GM23248 (cell line): Measurements from ENCODE around the gene MTCH1. TPM values are rescaled to one million over a fixed set of nuclear protein-coding genes. Genes with fewer than 3 reads are reported as not detected.
A peak's percentile ranks its signal among the peaks of the same experiment; 100 is the strongest.

Source experiments
- DNase-seq: peaks from one replicate; pipeline ENCODE4 v3.0.0-alpha.2; 2015
- H2AFZ ChIP-seq: fragments of 200-600 bp; sonication (generic); 2 replicates; pipeline ENCODE4 v1.6.1; 2016; ENCODE audit warnings: antibody characterized with exemption
- H3F3A ChIP-seq: fragments of 200-600 bp; sonication (generic); 2 replicates; pipeline ENCODE4 v1.6.1; 2016; ENCODE audit warnings: mild to moderate bottlenecking, antibody characterized with exemption, mixed run types; ENCODE audit not compliant: insufficient read depth
- H3K27ac ChIP-seq: fragments of 200-600 bp; sonication (generic); 2 replicates; pipeline ENCODE4 v1.5.1; 2016; ENCODE audit warnings: mild to moderate bottlenecking
- H3K27me3 ChIP-seq: fragments of 200-600 bp; sonication (generic); replicated peaks from 2 replicates; pipeline ENCODE4 v1.6.1; 2016; ENCODE audit warnings: mild to moderate bottlenecking; ENCODE audit not compliant: insufficient read depth
- H3K36me3 ChIP-seq: fragments of 200-600 bp; sonication (generic); 2 replicates; pipeline ENCODE4 v1.6.1; 2016; ENCODE audit warnings: low read depth, mild to moderate bottlenecking
- H3K4me1 ChIP-seq: fragments of 200-600 bp; sonication (generic); 2 replicates; pipeline ENCODE4 v1.6.1; 2016; ENCODE audit warnings: mild to moderate bottlenecking; ENCODE audit not compliant: insufficient read depth
- H3K4me2 ChIP-seq: fragments of 200-600 bp; sonication (generic); one replicate; pipeline ENCODE4 v1.6.1; 2016; ENCODE audit warnings: mild to moderate bottlenecking; ENCODE audit not compliant: unreplicated experiment
- H3K4me3 ChIP-seq: fragments of 200-600 bp; sonication (generic); 2 replicates; pipeline ENCODE4 v1.5.1; 2016; ENCODE audit warnings: mild to moderate bottlenecking
- H3K79me2 ChIP-seq: fragments of 200-600 bp; sonication (generic); 2 replicates; pipeline ENCODE4 v1.6.1; 2016; ENCODE audit warnings: mild to moderate bottlenecking; ENCODE audit not compliant: insufficient read depth
- H3K9ac ChIP-seq: fragments of 200-600 bp; sonication (generic); 2 replicates; pipeline ENCODE4 v1.6.1; 2016; ENCODE audit warnings: mild to moderate bottlenecking
- H3K9me2 ChIP-seq: fragments of 200-600 bp; sonication (generic); 2 replicates; pipeline ENCODE4 v1.6.1; 2016; ENCODE audit warnings: mixed run types, mild to moderate bottlenecking, moderate library complexity; ENCODE audit not compliant: insufficient read depth
- H3K9me3 ChIP-seq: fragments of 200-600 bp; sonication (generic); one replicate; pipeline ENCODE4 v1.6.1; 2017; ENCODE audit warnings: low read depth
- H4K20me1 ChIP-seq: fragments of 200-600 bp; sonication (generic); 2 replicates; pipeline ENCODE4 v1.6.0; 2016; ENCODE audit not compliant: insufficient read depth
- EZH2 ChIP-seq: fragments of 200-600 bp; sonication (generic); IDR thresholded peaks from 2 replicates; pipeline ENCODE4 v1.6.1; 2018; ENCODE audit warnings: antibody characterized with exemption, mild to moderate bottlenecking; ENCODE audit not compliant: insufficient read depth, poor library complexity, severe bottlenecking
- EZH2phosphoT487 ChIP-seq: fragments of 200-600 bp; sonication (generic); IDR thresholded peaks from 2 replicates; pipeline ENCODE4 v1.6.1; 2018; ENCODE audit warnings: antibody characterized with exemption, moderate library complexity, mild to moderate bottlenecking, low read depth; ENCODE audit not compliant: insufficient read depth
- WGBS, 2 experiments: methylation state at CpG; one replicate each; pipeline ENCODE4 v1.1.6; 2015 to 2017; ENCODE audit warnings: low lambda C conversion rate in 2 of 2, low coverage in 1 of 2; ENCODE audit errors: missing lambda C conversion rate in 2 of 2; 5-methylcytosine and 5-hydroxymethylcytosine counted together
- in situ Hi-C: fragments of 300-500 bp; cut with MboI; formaldehyde crosslinking; loops from 2 replicates; pipeline ENCODE4 v1.15.0; 2020
- polyA plus RNA-seq: library from polyadenylated mRNA; unstranded; fragments of >200 nt; fragmentation: Nextera tagmentation; extraction: Ambion mirVana; gene quantifications from 2 replicates; pipeline ENCODE4 v1.2.1, GENCODE V29; 2016
- total RNA-seq: library from RNA; depleted of rRNA; stranded (reverse); fragments of >200 nt; shearing (Covaris generic); gene quantifications from 2 replicates; pipeline ENCODE4 v1.2.3, GENCODE V29; 2014

Gene MTCH1
- total and polyA plus RNA-seq, 2 experiments from 2014 or later: 370 to 473 TPM

DNA sequence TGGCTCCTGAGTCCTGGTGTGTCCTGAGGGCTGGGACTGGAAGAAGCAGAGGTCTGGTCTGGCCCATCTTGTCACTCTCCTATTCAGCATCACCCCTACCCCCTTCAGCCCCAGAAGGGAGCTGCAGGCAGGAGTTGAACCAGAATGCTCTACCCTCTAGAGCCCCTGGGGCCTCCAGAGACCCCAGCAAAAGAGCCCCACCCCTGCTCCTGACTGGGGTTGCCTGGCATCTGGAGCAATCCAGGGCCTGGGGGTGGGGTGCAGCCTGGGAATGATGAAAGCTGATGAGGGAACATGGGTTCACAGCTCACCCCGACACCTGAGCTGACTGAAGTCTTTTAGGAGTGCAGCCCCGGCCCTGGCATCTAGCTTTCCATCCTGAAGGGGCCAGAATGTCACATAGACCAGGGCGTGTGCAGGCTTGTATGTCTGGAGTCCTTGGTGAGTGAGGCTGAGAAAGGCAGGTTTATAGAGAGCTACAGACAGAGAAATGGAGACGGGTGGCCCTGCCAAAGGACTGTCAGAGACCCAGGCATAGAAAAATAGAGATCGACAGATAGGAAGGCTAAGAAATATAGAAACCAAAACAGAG lies 31.7 kb upstream of the MTCH1 start:
- Histone ChIP-seq H3K9me3 (no peaks in the 10 kb centered on the region), H3K27ac (no peak overlapping the region), H3K27me3 (no peaks in the 10 kb centered on the region), H2AFZ (peak overlapping the region; percentile 78), H3K4me3 (no peak overlapping the region), H3K79me2 (no peaks in the 10 kb centered on the region), H4K20me1 (no peaks in the 10 kb centered on the region), H3K4me2 (no peak overlapping the region), H3K9ac (peak overlapping the region; percentile 7; the same call in 1 of the 2 replicates), H3K4me1 (no peaks in the 10 kb centered on the region; the same call in 1 of the 2 replicates), H3K36me3 (no peaks in the 10 kb centered on the region), H3K9me2 (no peaks in the 10 kb centered on the region), H3F3A (no peaks in the 10 kb centered on the region)
- no peak for TF ChIP-seq EZH2phosphoT487
- TF ChIP-seq EZH2: no peak
- no peak for DNase-seq
- 28 to 37% methylated on average over 5 of the region's 5 CpGs for WGBS, 2 experiments
- in situ Hi-C loops: no loop called here

GRCh38 chr6:37016995-37017394 lies 31.0 kb upstream of the MTCH1 start:
- no peak for DNase-seq
- Histone ChIP-seq H4K20me1 (no peaks in the 10 kb centered on the region), H2AFZ (no peak overlapping the region)

DNA sequence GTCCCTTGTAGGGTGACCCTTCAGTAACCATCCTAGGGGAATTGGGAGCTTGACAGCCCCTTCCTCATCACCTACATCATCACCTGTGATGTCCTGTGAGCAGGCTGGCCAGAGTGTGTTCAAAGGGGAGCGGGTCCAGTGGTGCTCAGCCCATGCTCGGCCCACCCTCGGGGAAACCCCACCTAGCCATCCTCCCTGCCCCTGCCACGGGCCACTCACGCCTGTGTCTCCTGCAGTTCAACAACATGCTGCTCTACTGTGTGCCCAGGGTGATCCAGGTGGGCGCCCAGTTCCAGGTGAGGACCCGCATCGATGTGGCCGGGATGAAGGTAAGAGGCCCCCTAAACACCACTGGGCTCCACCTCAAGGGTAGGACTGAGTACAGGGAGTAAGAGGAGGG lies 29.5 kb upstream of the MTCH1 start:
- H4K20me1 ChIP-seq: no peaks in the 10 kb centered on the region
- H3K4me1 ChIP-seq: no peaks in the 10 kb centered on the region; the same call in 1 of the 2 replicates
- no peak overlapping the region for H2AFZ ChIP-seq
- no peaks in the 10 kb centered on the region for H3K9me2 ChIP-seq
- no peak for DNase-seq
- no peak overlapping the region for H3K9ac ChIP-seq
- 75 to 82% methylated on average over 9 of the region's 9 CpGs for WGBS, 2 experiments
- H3K27ac ChIP-seq: no peak overlapping the region
- H3K4me2 ChIP-seq: no peak overlapping the region
- no peaks in the 10 kb centered on the region for H3K36me3 ChIP-seq
- no peaks in the 10 kb centered on the region for H3K27me3 ChIP-seq
- TF ChIP-seq EZH2 (no peak), EZH2phosphoT487 (no peak)
- no peak overlapping the region for H3K4me3 ChIP-seq
- H3K9me3 ChIP-seq: no peaks in the 10 kb centered on the region
- no peaks in the 10 kb centered on the region for H3F3A ChIP-seq
- no peaks in the 10 kb centered on the region for H3K79me2 ChIP-seq
- in situ Hi-C loops: no loop called here

More at GRCh38 chr6:37016995-37017394, 31.0 kb upstream of the MTCH1 start:
- no peak overlapping the region for H3K4me3 ChIP-seq
- H3K9me3 ChIP-seq: no peaks in the 10 kb centered on the region
- H3K9ac ChIP-seq: no peak overlapping the region
- H3K9me2 ChIP-seq: no peaks in the 10 kb centered on the region
- 89 to 90% methylated on average over 3 of the region's 3 CpGs for WGBS, 2 experiments
- in situ Hi-C loops: no loop called here
- H3K4me2 ChIP-seq: no peak overlapping the region
- H3F3A ChIP-seq: no peaks in the 10 kb centered on the region
- no peaks in the 10 kb centered on the region for H3K79me2 ChIP-seq
- no peaks in the 10 kb centered on the region for H3K27me3 ChIP-seq
- H3K36me3 ChIP-seq: no peaks in the 10 kb centered on the region
- TF ChIP-seq EZH2: no peak
- TF ChIP-seq EZH2phosphoT487: no peak
- no peaks in the 10 kb centered on the region; the same call in 1 of the 2 replicates for H3K4me1 ChIP-seq
- no peak overlapping the region for H3K27ac ChIP-seq

- Histone ChIP-seq H3K36me3 (no peaks in the 10 kb centered on the region), H3K4me3 (no peak overlapping the region), H4K20me1 (no peaks in the 10 kb centered on the region), H3K9ac (no peak overlapping the region), H3K27ac (no peak overlapping the region), H3K79me2 (no peaks in the 10 kb centered on the region), H3F3A (no peaks in the 10 kb centered on the region), H2AFZ (no peak overlapping the region), H3K4me2 (no peak overlapping the region), H3K9me3 (no peaks in the 10 kb centered on the region), H3K9me2 (no peaks in the 10 kb centered on the region), H3K4me1 (no peaks in the 10 kb centered on the region; the same call in 1 of the 2 replicates), H3K27me3 (no peaks in the 10 kb centered on the region)
- in situ Hi-C loops: no loop called here
- WGBS, 2 experiments: 69 to 75% methylated on average over 12 of the region's 12 CpGs
- TF ChIP-seq EZH2phosphoT487: no peak
- DNase-seq: no peak
These were observed 28.7 kb upstream of the MTCH1 start for GRCh38 chr6:37014667-37015066.
